Epithelial cell of esophagus (primary cell): ENCODE results near the gene BSN.

Source experiments
- DNase-seq: peaks from one replicate; pipeline ENCODE4 v3.0.0; 2010; ENCODE audit warnings: low read depth
- H3K4me3 ChIP-seq: 2 replicates; pipeline ENCODE4 v1.5.1; 2011; ENCODE audit warnings: mild to moderate bottlenecking, low read length, control low read depth
- TF ChIP-seq, protein P1 (sequence below): IDR thresholded peaks from 2 replicates; pipeline ENCODE4 v1.5.1; 2011; ENCODE audit warnings: low read depth, mild to moderate bottlenecking, low read length, control low read depth, inconsistent platforms; ENCODE audit not compliant: insufficient read depth; ENCODE audit errors: missing control alignments

BSN gene, protein sequence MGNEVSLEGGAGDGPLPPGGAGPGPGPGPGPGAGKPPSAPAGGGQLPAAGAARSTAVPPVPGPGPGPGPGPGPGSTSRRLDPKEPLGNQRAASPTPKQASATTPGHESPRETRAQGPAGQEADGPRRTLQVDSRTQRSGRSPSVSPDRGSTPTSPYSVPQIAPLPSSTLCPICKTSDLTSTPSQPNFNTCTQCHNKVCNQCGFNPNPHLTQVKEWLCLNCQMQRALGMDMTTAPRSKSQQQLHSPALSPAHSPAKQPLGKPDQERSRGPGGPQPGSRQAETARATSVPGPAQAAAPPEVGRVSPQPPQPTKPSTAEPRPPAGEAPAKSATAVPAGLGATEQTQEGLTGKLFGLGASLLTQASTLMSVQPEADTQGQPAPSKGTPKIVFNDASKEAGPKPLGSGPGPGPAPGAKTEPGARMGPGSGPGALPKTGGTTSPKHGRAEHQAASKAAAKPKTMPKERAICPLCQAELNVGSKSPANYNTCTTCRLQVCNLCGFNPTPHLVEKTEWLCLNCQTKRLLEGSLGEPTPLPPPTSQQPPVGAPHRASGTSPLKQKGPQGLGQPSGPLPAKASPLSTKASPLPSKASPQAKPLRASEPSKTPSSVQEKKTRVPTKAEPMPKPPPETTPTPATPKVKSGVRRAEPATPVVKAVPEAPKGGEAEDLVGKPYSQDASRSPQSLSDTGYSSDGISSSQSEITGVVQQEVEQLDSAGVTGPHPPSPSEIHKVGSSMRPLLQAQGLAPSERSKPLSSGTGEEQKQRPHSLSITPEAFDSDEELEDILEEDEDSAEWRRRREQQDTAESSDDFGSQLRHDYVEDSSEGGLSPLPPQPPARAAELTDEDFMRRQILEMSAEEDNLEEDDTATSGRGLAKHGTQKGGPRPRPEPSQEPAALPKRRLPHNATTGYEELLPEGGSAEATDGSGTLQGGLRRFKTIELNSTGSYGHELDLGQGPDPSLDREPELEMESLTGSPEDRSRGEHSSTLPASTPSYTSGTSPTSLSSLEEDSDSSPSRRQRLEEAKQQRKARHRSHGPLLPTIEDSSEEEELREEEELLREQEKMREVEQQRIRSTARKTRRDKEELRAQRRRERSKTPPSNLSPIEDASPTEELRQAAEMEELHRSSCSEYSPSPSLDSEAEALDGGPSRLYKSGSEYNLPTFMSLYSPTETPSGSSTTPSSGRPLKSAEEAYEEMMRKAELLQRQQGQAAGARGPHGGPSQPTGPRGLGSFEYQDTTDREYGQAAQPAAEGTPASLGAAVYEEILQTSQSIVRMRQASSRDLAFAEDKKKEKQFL (N-terminal part only)

DNA sequence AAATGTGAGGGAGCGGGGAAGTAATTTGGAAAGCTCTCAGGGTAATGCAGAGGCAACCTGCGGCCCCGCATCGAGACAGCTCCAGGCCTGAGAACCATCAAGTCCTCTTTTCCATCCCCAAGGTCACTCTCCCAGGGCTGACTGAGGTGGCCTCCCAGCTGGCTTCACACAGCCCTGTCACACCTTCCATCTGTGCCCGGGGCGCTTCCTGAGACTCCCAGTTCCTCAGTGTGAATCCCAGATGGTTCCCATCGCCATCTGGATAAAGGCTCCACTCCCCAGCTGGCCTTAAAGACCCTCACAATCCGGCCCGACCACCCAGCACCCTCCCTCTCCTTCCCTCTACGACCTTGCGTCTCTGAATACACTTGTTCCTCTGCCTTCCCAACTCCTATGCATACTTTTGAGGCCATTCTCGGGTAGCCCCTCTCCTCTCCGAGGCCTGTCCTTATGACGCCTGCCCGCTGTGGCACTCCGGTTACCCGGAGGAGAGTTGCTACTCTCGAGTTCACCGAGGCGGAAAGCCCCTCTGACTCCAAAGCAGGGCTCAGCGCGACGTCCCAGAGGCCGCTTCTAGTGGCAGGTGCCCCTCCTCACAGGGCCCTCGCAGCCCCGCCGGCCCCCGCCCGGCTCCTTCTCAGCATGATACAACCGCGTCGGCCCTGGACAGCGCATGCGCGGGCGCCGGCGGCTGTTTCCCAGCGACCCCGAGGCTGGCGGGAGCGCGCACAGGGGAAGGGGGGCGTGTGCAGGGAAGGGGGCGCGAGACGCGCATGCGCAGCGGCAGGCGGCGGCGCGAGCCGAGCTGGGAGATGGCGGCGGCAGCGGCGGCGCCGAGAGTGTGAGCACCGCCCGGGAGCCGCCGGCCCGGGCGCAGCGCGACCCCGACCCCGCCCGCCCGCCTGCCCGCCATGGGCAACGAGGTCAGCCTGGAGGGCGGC, at the start of gene BSN:
Gene BSN (plus strand): TSS at position 786 of the 941 bp plus-strand sequence. CDS start 126 bp downstream, at position 912.
- peak; percentile 76 for DNase-seq
- TF ChIP-seq, protein P1, sequence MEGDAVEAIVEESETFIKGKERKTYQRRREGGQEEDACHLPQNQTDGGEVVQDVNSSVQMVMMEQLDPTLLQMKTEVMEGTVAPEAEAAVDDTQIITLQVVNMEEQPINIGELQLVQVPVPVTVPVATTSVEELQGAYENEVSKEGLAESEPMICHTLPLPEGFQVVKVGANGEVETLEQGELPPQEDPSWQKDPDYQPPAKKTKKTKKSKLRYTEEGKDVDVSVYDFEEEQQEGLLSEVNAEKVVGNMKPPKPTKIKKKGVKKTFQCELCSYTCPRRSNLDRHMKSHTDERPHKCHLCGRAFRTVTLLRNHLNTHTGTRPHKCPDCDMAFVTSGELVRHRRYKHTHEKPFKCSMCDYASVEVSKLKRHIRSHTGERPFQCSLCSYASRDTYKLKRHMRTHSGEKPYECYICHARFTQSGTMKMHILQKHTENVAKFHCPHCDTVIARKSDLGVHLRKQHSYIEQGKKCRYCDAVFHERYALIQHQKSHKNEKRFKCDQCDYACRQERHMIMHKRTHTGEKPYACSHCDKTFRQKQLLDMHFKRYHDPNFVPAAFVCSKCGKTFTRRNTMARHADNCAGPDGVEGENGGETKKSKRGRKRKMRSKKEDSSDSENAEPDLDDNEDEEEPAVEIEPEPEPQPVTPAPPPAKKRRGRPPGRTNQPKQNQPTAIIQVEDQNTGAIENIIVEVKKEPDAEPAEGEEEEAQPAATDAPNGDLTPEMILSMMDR, result no peak
- peak within 1 kb of the TSS; percentile 44 for H3K4me3 ChIP-seq

DNA sequence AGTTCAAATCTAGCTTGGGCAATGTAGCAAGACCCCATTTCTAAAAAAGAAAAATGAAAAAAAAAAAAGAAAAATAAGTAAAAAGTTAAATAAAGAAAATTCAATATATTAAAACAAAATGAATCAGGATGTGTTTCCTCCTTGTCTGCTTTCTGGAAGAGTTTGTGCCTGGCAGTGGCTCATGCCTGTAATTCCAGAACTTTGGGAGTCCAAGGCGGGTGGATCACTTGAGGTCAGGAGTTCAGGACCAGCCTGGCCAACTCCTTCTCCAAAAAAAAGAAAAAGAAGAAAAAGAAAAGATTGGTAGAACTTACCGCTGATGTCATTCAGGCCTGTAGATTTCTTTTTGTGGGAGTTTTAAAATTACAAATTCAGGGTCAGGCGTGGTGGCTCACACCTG, 47.4 kb upstream of the BSN start:
- no peak for DNase-seq
- H3K4me3 ChIP-seq, result no peak overlapping the region
- TF ChIP-seq, protein P1, result no peak

DNA sequence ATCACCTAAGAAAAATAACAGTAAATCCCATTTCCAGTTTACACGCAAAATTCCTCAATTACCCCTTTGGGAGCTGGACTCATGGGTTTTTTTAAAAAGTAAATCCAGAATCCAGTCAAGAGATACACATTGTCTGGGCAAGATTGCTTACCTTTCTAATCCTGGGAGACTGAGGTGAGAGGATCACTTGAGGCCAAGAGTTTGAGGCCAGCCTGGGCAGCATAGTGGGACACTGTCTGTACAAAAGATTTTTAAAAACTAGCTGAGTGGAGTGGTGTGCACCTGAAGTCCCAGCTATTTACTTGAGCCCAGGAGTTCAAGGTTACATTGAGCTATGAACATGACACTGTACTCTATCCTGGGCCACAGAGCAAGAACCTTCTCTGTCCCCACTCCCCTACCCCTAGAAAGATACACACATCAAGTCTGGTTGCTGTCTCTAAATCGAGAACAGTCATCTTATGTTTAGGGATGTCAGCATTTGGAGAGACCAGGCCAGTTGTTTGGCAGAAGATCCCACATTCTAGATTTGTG, 45.2 kb upstream of the BSN start:
- TF ChIP-seq, protein P1, result no peak
- DNase-seq, result no peak
- H3K4me3 ChIP-seq, result no peak overlapping the region

DNA sequence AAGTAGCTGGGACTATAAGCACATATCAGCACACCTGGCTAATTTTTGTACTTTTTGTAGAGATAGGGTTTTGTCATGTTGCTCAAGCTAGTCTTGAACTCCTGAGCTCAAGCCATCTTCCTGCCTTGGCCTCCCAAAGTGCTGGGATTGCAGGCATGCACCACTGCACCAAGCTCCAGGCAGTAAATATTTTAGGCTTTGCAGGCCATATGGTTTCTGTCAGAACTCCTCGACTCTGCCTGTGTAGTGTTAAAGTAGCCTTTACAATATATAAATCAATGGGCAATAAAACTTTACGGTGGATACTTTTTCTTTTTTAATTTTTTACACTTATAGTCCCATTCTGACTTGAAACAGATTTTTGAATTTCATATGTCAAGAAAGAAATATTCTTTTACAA, 42.6 kb upstream of the BSN start:
- no peak for DNase-seq
- TF ChIP-seq, protein P1, result no peak
- H3K4me3 ChIP-seq, result no peak overlapping the region

DNA sequence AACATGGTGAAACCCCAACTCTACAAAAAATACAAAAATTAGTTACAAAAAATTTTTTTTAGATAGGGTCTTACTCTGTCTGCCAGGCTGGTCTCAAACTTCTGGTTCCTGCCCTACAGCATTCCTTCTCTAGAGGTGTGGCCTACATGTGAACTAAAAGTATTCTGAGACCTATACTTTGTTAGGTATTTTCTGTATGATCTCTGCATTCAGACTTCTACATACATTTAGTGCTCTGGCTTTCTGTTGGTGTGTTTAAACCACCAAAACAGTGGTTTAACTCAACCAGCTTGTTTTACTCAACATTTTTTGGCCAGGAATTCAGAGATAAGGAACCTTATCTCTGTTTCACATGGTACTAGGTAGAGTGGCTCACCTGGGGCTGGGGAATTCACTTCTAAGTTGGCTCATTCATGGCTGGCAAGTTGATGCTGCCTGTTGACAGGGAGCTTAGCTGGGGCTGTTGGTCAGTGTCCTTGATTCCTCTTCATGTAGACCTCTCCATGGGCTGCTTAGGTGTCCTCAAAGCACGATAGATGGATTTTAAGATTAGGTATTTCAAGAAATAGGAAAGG, 41.4 kb upstream of the BSN start:
- no peak for DNase-seq
- TF ChIP-seq, protein P1, result no peak
- H3K4me3 ChIP-seq, result no peak overlapping the region
